Neuron (in vitro differentiated cells): ENCODE data around the gene PLXNA4.
"Not testable (repeated sequence)": the region's sequence is repeated elsewhere in the genome, so short reads cannot be mapped to it uniquely, and the experiment has no call there.

ENCODE experiments used
- H2AFZ ChIP-seq: one replicate; pipeline ENCODE4 v1.6.1; 2013; ENCODE audit warnings: low read depth, mild to moderate bottlenecking, inconsistent platforms, low read length, moderate library complexity
- H3K27me3 ChIP-seq: one replicate; pipeline ENCODE4 v1.6.1; 2013; ENCODE audit warnings: low read length; ENCODE audit not compliant: insufficient read depth
- H3K36me3 ChIP-seq: one replicate; pipeline ENCODE4 v1.6.1; 2013; ENCODE audit warnings: low read length; ENCODE audit not compliant: insufficient read depth
- H3K4me1 ChIP-seq: one replicate; pipeline ENCODE4 v1.6.1; 2013; ENCODE audit warnings: low read length; ENCODE audit not compliant: insufficient read depth
- H3K4me3 ChIP-seq: 2 replicates; pipeline ENCODE4 v1.5.1; 2013; ENCODE audit warnings: mild to moderate bottlenecking, low read length, moderate library complexity
- H3K9me3 ChIP-seq: one replicate; pipeline ENCODE4 v1.6.1; 2013; ENCODE audit warnings: low read length

Gene PLXNA4

DNA sequence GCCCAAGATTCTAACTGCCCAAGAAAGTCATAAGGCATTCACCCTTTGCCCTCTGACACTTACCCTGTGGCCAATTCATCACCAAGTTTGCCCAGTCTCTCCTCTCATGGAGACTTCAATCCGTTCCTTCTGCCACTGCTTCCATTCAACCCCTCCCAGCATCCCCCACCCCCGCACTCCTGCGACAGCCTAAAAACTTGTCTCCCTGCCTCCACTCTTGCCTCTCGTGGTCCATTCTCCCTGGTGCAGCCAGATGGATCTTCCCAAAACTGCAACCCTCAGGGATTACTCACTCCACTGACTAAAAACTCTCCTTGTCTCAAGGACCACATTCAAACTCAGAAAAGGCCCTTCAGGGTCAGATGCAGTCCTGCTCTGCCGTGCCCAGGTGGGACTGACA is 32.3 kb upstream of the PLXNA4 start:
- no peak overlapping the region for H3K4me3 ChIP-seq
- no peak overlapping the region for H2AFZ ChIP-seq
- H3K27me3 ChIP-seq, result peaks cover 3% of the 10 kb centered on the region
- no peaks in the 10 kb centered on the region for H3K36me3 ChIP-seq
- no peaks in the 10 kb centered on the region for H3K9me3 ChIP-seq
- H3K4me1 ChIP-seq, result no peaks in the 10 kb centered on the region

DNA sequence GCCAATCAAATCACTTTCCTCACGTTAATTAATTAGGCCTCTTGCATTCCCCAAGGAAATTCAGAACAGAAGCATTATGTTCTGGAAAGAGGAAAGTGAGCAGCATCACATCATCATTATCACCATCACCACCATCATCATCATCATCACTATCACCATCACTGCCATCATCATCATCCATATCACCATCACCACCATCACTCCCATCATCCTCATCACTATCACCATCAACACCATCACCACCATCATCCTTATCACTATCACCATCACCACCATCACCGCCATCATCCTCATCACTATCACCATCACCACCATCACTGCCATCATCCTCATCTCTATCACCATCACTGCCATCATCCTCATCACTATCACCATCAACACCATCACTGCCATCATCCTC is 31.4 kb upstream of the PLXNA4 start:
- H2AFZ ChIP-seq, result no peak overlapping the region
- no peaks in the 10 kb centered on the region for H3K36me3 ChIP-seq
- no peak overlapping the region for H3K4me3 ChIP-seq
- H3K9me3 ChIP-seq, result no peaks in the 10 kb centered on the region
- no peaks in the 10 kb centered on the region for H3K27me3 ChIP-seq
- no peaks in the 10 kb centered on the region for H3K4me1 ChIP-seq

DNA sequence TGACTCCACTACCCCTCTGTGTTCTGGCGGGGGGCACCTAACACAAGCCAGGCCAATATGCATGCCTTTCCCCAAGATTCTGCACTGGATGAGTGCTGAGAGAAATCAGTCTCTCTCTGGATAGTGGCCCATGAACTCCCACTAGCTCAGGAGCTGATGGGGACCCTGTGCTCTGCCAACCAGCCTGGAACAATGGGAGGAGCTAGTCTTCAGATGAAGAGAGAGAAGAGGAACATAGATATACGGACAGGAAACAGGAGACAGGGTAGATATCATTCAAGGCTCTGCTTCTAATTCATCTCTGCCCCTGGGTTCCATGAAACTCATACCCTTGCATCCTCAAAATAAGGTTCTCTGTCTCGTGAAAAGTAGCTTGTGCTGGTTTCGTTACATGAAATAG is 27.9 kb upstream of the PLXNA4 start:
- no peaks in the 10 kb centered on the region for H3K9me3 ChIP-seq
- no peaks in the 10 kb centered on the region for H3K36me3 ChIP-seq
- no peak overlapping the region for H3K4me3 ChIP-seq
- no peaks in the 10 kb centered on the region for H3K4me1 ChIP-seq
- no peaks in the 10 kb centered on the region for H3K27me3 ChIP-seq
- no peak overlapping the region for H2AFZ ChIP-seq

DNA sequence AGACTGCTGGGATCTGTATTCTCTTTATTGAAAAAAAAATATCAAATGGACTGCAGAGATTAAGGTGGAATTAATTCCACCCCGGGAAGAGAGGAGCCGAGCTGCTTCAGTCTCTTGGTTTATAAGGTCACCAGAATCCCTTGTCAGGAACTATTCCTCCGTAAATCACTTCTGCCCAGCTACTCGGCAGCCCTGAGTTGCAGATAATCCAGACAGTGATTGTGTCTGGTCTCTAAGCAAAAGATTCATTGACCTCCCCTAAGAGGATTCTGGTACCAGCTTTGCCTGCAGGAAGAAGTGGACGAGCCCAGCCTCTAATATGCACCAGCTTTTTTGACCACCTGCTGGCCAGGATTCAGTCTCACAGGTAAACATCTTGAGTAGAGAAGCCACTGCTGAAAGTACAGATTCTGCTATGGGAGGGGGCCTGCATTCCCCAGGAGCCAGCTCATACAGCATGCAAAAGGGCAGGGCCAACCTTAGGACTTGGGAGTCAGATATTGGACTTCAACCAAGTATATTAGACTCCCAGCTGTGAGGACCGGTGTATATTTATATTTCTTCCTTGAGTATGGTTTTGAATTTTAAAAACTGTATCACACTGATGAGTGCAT is 27.1 kb upstream of the PLXNA4 start:
- no peaks in the 10 kb centered on the region for H3K9me3 ChIP-seq
- H3K4me3 ChIP-seq, result no peak overlapping the region
- H2AFZ ChIP-seq, result no peak overlapping the region
- no peaks in the 10 kb centered on the region for H3K4me1 ChIP-seq
- H3K27me3 ChIP-seq, result no peaks in the 10 kb centered on the region
- H3K36me3 ChIP-seq, result no peaks in the 10 kb centered on the region

DNA sequence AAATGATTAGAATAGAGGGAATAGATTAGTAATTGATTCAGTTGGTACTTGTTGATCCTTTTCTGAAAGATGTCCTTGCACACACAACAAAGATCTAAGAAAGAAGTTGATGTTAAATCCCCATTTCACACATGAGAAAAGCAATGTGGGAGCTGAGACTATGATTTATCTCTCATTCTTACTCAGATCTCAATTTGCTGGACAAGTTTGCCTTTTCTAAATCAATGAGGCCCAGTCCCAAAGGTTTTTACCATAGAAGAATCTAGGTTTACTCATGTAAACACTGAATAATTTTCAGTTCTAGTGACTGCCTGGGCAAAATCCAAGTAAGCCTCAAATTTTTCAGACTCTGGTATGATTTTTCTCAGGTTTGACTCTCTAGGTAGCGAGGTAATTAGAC is 25.5 kb upstream of the PLXNA4 start:
- no peak overlapping the region for H3K4me3 ChIP-seq
- no peaks in the 10 kb centered on the region for H3K27me3 ChIP-seq
- no peak overlapping the region for H2AFZ ChIP-seq
- no peaks in the 10 kb centered on the region for H3K36me3 ChIP-seq
- H3K9me3 ChIP-seq, result no peaks in the 10 kb centered on the region
- H3K4me1 ChIP-seq, result no peaks in the 10 kb centered on the region

DNA sequence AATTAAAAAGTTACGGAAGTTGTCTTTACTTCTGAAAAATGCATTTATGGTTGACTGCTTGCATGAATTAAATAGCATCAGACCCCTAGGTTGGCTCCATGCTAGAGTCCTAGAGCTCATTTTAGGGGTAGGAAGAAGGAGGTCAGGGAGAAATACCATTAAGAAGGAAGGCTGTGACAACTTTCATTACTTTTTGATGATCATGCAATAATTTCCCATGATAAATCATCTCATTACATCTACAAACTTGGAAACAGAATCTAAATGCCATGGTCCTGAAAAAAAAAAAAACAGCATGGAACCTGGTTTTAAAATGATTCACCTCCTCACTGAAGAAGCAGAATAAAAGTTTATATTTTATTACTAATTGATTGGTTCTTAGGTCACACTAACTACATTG is 20.3 kb upstream of the PLXNA4 start:
- Histone ChIP-seq H3K27me3 (peaks cover 4% of the 10 kb centered on the region), H3K4me3 (no peak overlapping the region), H3K9me3 (no peaks in the 10 kb centered on the region), H3K36me3 (no peaks in the 10 kb centered on the region), H3K4me1 (no peaks in the 10 kb centered on the region), H2AFZ (no peak overlapping the region)

DNA sequence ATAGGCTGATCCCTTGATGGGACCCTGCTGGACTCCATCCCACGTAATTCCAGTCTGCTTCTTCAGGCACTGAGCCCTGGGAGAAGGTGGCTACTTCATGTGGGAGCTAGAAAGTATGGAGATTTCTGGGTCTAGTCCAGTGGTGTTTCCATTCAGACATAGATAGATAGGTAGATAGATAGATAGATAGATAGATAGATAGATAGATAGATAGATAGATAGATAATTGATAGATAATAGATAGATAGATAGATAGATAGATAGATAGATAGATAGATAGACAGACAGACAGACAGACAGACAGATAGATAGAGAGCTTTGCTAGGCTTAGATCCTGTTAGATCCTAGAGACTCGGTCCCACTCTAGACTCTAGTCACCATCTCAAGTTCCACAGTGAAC is 18.5 kb upstream of the PLXNA4 start:
- H3K27me3 ChIP-seq, H2AFZ ChIP-seq, H3K9me3 ChIP-seq, H3K4me1 ChIP-seq, H3K4me3 ChIP-seq, H3K36me3 ChIP-seq: not testable (repeated sequence)

DNA sequence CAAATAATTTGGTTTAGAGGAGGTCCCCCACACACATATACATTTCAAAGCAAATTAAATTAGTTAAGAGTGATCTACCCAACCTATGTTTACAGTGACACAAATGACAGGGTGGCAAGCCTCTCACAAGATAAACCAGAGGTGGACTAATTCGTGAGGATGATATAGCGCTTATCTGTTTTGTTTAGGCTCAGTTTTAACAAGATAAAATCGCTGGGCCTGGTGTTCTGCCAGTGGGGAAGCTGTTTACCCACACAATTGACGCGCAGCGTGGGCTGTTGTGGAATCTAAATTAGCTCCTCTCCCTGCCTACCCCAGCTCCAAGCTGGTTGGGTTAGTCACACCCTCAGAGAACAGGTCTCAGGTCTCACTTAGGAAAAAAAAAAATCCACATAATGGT is 16.7 kb upstream of the PLXNA4 start:
- Histone ChIP-seq H3K4me1 (no peaks in the 10 kb centered on the region), H3K36me3 (no peaks in the 10 kb centered on the region), H2AFZ (no peak overlapping the region), H3K27me3 (peaks cover 4% of the 10 kb centered on the region), H3K4me3 (no peak overlapping the region), H3K9me3 (no peaks in the 10 kb centered on the region)

DNA sequence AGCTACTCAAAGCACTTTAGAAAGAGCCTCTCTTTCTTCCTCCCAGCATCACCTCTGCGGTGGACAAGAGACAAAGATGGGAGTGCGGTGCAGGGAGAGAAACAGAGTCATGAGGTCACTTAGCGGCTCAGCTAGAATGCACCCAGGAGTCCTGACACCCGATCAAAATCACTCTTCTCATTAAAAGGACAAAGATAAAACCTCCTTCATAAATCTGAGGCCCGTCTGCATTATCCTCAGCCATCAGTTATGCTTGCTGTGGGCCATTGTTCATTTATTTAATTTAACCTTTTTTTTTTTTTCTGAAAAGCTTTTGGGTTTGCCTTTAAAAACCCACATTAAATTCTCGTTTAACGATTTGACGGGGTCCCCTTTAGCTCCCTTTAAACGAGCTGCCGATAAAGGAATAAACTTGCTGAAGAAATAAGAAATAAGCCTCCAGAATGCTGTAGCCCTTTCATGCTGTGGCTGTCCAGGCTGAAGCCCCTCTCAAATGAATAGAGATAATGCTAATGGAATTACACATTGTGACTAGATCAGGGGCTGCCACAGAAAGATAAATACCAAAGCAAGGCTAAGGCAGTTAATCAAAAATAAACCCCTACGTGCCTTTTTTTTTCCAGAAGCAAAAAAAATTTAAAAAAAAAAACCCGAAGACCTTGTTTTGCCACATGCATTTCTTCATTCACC is 16.1 kb upstream of the PLXNA4 start:
- Histone ChIP-seq H3K36me3 (no peaks in the 10 kb centered on the region), H3K9me3 (no peaks in the 10 kb centered on the region), H3K27me3 (peaks cover 4% of the 10 kb centered on the region), H3K4me3 (no peak overlapping the region), H2AFZ (no peak overlapping the region), H3K4me1 (no peaks in the 10 kb centered on the region)

DNA sequence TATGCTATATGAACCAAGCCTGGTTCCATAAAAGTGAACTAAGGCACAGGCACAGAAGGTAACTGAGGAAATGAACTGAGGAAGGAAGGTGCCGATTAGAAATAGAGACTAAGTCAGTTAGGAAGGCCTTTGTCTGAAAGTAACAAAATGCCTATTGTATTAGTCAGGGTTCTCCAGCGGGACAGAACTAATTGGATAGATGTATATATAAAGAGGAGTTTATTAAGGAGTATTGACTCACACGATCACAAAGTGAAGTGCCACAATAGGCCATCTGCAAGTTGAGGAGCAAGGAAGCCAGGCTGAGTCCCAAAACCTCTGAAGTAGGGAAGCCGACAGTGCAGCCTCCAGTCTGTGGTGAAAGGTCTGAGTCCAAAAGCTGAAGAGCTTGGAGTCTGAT is 13.9 kb upstream of the PLXNA4 start:
- Histone ChIP-seq H2AFZ (no peak overlapping the region), H3K9me3 (no peaks in the 10 kb centered on the region), H3K36me3 (no peaks in the 10 kb centered on the region), H3K4me3 (no peak overlapping the region), H3K4me1 (no peaks in the 10 kb centered on the region), H3K27me3 (no peaks in the 10 kb centered on the region)

DNA sequence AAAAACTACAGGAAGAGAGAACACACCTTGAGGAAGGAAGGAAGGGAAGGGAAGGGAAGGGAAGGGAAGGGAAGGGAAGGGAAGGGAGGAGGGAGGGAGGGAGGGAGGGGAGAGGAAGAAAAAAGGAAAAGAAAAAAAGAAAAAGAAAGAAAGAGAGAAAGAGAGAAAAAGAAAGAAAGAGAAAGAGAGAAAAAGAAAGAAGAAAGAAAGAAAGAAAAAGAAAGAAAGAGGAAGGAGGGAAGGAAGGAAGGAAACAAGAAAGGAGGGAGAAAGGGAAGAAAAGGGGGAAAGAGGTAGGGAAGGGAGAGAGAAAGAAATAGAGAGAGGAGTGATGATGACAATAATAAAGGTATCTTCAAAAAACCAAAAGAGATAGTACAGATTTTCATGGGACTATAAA is 12.3 kb upstream of the PLXNA4 start:
- Histone ChIP-seq H3K36me3 (no peaks in the 10 kb centered on the region), H3K27me3 (no peaks in the 10 kb centered on the region), H3K4me3 (no peak overlapping the region), H3K4me1 (peaks cover 3% of the 10 kb centered on the region), H2AFZ (no peak overlapping the region), H3K9me3 (no peaks in the 10 kb centered on the region)

DNA sequence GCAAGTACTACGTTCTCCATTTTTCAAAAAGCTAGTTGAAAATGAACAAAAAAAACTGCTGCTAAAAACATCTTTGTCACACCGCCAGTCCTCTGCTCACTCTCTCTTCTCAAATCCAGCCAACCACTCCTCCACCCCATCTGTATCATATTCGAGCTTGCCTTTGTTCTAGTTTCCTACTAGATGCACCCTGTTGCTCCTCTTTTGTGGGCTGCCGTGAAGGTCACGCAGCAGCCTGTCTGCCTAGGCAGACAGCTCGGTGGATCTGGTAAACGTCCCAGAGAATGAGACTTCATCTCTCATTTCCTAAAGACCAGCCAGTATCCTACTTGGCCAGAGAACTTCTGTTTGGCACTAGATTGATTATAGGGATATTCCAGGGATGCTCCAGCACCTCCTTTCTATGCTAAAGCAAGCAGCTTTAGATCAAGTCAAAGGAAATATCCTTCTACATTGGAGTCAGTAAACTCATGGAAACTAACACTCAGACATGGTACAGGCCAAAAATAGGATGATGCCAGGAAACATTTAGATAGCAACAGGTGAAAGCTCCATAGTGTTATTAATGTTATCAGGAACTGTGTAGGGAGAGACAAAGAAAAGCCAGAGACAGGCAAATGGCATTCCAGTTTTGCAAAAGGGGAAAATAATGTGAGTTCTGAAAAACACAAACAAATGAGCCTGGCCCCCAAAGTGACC is 8.7 kb upstream of the PLXNA4 start:
- H3K4me3 ChIP-seq, result no peak overlapping the region
- H3K4me1 ChIP-seq, result peaks cover 3% of the 10 kb centered on the region
- H2AFZ ChIP-seq, result no peak overlapping the region
- H3K27me3 ChIP-seq, result no peaks in the 10 kb centered on the region
- no peaks in the 10 kb centered on the region for H3K36me3 ChIP-seq
- H3K9me3 ChIP-seq, result no peaks in the 10 kb centered on the region

DNA sequence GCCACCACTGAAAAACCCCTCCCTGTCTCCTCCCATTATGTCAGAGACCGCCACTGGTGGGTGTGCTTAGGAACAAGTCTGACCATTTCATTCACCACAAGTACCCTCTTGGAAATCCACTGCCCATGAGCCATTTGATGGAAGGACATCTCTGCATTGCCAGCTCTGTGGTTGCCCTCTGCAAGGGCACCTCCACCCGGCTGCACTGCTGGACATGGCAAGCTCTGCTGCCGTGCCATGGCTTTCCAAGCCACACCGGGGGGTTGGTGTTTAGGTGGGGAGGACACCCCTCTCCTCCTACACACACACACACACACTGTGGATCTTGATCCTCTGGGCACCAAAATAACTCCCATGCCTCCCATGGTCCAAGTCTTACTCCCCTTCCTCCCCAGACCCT is 5.2 kb upstream of the PLXNA4 start:
- peaks cover 18% of the 10 kb centered on the region for H3K27me3 ChIP-seq
- H3K36me3 ChIP-seq, result no peaks in the 10 kb centered on the region
- no peaks in the 10 kb centered on the region for H3K9me3 ChIP-seq
- no peak overlapping the region for H3K4me3 ChIP-seq
- H2AFZ ChIP-seq, result no peak overlapping the region
- peaks cover 4% of the 10 kb centered on the region for H3K4me1 ChIP-seq
